DOHH2 (cell line): ENCODE data around the gene TBCD.

ENCODE experiments used
- CTCF ChIP-seq: fragments of 200-600 bp; sonication (generic); IDR thresholded peaks from one replicate; pipeline ENCODE4 v1.5.1; 2014; ENCODE audit warnings: antibody characterized with exemption, mild to moderate bottlenecking, low read depth, low read length; ENCODE audit not compliant: poor library complexity, severe bottlenecking
- EZH2phosphoT487 ChIP-seq: fragments of 200-600 bp; sonication (generic); IDR thresholded peaks from 2 replicates; pipeline ENCODE4 v1.6.1; 2017; ENCODE audit warnings: borderline replicate concordance, mild to moderate bottlenecking, antibody characterized with exemption, low read length, moderate library complexity, mixed read lengths

GRCh38 chr17:82972836-82973372, 221.0 kb downstream of the TBCD start:
- TF ChIP-seq CTCF (no peak), EZH2phosphoT487 (no peak)
